HG02885 (cell line): ENCODE data around the gene GSTO1.
A peak's percentile ranks its signal among the peaks of the same experiment; 100 is the strongest.

ENCODE experiments used
- ATAC-seq: cut with Tn5 transposase; IDR thresholded peaks from one replicate; pipeline ENCODE4 v1.9.1; 2021; ENCODE audit warnings: mild to moderate bottlenecking; ENCODE audit not compliant: unreplicated experiment, poor library complexity

GSTO1 gene

DNA sequence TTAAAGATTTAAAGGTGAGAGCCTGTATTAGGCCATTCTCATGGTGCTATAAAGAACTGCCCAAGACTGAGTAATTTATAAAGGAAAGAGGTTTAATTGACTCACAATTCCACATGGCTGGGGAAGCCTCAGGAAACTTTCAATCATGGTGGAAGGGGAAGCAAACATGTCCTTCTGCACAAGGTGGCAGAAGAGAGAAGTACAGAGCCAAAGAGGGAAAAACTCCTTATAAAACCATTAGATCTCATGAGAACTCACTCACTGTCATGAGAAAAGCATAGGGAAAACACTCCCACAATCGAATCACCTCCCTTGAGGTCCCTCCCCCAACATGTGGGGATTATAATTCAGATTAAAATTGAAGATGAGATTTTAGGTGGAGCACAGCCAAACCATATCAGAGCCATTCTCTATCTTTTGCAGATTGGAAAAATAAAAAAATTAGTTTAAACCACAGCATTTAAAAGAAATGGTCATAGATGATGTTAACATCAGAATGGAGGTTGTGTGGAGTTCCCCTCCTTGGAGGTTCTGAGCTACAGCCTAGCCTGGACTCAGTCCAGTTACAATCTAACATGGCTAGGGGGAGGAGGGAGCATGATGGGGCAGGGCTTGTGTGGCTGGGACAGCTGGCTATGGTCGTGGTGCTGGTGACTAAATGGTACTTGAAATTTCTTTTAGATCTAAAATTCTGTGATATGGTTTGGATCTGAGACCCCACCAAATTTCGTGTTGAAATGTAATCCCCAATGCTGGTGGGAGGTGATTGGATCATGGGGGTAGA, 47.4 kb downstream of the GSTO1 start:
- ATAC-seq: no peak

GRCh38 chr10:104303594-104304355, 49.1 kb downstream of the GSTO1 start:
- no peak for ATAC-seq

DNA sequence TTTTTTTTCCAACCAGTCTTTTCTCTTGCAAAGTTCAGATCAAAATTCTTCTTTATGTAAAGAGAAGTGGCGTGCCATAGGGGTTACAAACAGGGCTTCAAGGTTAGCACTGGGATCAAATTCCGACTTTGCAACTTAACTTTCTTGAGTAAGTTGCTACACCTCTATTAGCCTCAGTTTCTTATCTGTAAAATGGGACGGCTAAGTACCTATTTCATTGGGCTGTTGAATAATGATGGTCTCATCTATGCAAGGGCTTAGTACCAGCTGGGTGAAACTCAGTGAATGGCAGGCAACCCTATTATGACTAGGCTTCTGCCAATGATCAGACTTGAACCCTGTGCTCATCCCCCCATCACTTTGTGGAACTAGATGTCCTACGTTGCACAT, 49.7 kb downstream of the GSTO1 start:
- ATAC-seq: no peak

DNA sequence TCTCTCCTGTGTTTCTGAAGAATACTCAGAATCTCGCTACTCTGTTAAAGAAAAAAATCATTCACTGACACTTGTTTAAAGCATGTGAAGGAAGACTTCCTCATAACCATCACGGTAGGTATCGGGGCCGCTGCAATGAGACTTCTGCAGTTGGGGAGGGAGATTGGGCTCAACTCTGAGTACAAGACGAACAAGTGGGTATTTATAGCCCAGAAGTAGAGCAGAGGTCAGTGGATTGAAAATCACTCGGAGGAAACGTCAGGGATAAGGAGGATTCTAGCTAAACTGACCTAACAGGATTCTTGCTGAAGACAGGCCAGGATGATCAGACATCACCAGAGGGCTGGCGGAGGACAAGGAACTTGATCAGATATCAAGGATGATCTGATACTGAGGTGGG, 50.2 kb downstream of the GSTO1 start:
- no peak for ATAC-seq

DNA sequence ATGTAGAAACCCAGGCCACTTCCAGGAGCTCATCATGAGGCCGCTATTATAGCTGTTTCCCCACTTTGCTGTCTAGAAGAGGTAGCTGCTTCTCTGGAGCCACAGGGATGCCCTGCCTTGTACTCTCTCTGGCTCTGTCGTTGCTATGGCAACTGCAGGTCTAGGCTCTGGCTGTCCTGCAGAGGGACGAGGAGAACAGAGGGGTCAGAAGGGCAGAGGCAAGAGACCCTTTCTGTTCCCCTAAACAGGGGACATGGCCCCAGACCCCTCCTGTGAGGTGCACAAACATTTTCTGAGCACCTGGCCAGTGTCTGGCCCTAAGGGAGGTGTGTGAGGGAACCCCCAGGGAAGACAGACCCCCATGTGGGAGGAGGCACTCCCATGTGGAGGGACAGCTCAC, 52.2 kb downstream of the GSTO1 start:
- ATAC-seq: no peak

- ATAC-seq: no peak
Measured at GRCh38 chr10:104307576-104308438, 53.1 kb downstream of the GSTO1 start.

- peak; percentile 84 for ATAC-seq
Measured at GRCh38 chr10:104308439-104308903, 53.8 kb downstream of the GSTO1 start.

GRCh38 chr10:104309980-104310978, 55.6 kb downstream of the GSTO1 start:
- ATAC-seq: no peak

GRCh38 chr10:104311184-104311720, 56.6 kb downstream of the GSTO1 start:
- ATAC-seq: no peak

DNA sequence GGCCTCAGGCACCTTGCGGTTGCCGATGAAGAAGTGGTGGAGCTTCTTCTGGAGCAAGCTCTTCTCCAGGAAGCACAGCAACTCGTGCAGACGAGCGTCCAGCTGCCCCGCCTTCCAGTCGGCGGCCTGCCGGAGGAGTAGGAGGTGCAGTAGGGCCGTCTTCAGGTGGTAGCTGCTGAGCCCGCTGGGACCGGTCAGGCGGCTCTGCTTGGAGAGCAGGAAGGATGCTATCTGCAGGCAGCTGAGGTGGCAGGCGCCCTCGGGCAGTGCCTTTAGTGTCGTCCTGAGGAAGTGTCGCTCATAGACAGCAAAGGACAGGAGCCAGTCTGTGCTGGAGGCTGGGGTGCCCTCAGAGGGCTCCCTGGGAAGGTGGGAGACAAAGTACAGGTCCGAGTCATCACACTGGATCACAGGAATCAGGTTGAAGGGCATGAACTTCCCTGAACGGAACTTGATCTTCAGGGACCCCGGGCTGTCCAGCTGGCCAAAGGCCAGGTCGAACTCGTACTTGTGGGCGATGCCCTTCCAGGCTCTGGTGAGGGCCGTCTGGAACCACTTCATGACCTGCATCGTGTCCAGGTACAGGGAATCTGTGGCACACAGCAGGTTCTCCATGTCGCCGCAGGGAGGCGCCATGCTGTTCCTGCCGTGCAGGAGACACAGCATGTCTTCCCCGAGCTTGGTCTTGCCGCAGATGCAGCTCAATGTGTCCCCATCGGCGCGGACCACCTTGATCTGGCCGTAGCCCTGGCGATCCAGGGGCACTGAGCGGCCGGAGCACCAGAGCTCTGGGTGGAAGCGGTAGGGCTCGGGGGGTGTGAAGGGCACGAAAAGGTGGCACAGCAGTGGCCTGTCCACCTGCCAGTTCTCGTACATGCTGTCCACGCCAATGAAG, 60.1 kb downstream of the GSTO1 start:
- ATAC-seq: no peak

GRCh38 chr10:104315486-104315921, 60.8 kb downstream of the GSTO1 start:
- no peak for ATAC-seq

DNA sequence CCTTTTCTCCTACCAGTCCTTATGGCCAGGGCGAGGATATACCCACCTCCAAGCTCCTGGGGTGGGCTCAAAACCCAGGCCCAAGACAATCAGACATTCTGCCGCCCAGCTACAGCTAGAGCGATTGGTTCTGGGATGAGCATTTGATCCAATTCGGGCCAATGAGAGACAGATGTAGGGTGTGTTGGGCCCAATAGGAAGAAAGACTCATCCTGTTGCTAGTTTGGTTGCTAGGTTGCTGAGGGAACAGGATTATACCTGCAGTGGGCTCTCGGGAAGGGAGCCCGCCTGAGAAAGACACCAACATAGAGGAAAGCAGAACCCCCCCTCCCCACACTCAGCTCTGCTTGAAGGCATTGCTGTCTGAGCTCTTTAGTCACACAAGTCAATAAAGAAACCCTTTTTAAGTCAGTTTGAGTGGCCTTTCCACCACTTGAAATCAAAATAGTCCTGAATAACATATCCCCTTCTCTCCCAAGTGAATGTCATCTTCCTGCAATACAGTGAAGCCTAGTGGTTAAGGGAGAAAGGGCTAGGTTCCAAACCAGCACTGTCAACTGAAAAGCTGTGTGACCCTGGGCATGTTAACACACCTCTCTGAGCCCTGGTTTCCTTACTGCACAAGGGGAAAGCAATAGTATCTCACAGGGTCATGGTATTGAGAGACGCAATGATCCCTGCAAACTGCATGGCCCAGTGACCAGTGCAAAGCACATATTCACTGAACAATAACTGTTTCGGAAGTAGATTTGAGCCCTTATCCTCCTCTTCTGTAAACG, 61.8 kb downstream of the GSTO1 start:
- ATAC-seq: no peak
